ENCODE measurements around the gene TBC1D22B.

DNA sequence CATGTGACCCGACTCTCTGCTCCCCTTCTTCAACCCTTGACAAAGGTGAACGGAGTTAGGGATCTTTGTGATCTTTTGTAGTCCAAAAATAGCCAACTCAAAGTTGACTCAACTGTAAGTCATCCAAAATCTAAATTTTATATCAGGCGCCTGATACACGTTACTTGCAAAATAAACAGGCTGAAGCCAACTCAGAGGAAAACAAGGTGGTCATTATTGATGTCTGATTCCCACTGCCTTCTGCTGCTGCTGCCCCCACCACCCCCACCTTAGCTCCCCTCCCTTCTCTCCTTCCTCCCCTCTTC, 83.0 kb downstream of the TBC1D22B start:
- TF ChIP-seq, protein P1, sequence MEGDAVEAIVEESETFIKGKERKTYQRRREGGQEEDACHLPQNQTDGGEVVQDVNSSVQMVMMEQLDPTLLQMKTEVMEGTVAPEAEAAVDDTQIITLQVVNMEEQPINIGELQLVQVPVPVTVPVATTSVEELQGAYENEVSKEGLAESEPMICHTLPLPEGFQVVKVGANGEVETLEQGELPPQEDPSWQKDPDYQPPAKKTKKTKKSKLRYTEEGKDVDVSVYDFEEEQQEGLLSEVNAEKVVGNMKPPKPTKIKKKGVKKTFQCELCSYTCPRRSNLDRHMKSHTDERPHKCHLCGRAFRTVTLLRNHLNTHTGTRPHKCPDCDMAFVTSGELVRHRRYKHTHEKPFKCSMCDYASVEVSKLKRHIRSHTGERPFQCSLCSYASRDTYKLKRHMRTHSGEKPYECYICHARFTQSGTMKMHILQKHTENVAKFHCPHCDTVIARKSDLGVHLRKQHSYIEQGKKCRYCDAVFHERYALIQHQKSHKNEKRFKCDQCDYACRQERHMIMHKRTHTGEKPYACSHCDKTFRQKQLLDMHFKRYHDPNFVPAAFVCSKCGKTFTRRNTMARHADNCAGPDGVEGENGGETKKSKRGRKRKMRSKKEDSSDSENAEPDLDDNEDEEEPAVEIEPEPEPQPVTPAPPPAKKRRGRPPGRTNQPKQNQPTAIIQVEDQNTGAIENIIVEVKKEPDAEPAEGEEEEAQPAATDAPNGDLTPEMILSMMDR (IDR thresholded peaks at IDR 0.05; ENCODE audit: extremely low read depth in 1 of 2, insufficient read depth in 1 of 2, low read depth in 1 of 2, low read length in 2 of 2), result no peak
- TF ChIP-seq, protein P2, sequence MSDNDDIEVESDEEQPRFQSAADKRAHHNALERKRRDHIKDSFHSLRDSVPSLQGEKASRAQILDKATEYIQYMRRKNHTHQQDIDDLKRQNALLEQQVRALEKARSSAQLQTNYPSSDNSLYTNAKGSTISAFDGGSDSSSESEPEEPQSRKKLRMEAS (IDR thresholded peaks at IDR 0.05; ENCODE audit: insufficient read depth, insufficient read length), result no peak

All from endothelial cell of umbilical vein (primary cell).